Endothelial cell of umbilical vein (primary cell): Measurements from ENCODE around the gene SLC8A1. TPM values are rescaled to one million over a fixed set of nuclear protein-coding genes. Genes with fewer than 3 reads are reported as not detected.

Experiments
- BruUV-seq: library from RNA; stranded (reverse); fragments of 400-500 nt; replicated peaks from 2 replicates; lab custom pipeline; 2021; lab: Mats Ljungman, UMichigan
- CTCF ChIA-PET: fragments of 300-600, 350-600 bp; sonication (Branson Sonifier 250); formaldehyde crosslinking; loops from one replicate; lab custom pipeline; 2021; ENCODE audit warnings: antibody characterized with exemption, inconsistent platforms; lab: Charles Lee
- POLR2A ChIA-PET: fragments of 300-600, 350-600 bp; sonication (Branson Sonifier 250); formaldehyde crosslinking; loops from one replicate; lab custom pipeline; 2021; ENCODE audit warnings: antibody characterized with exemption, inconsistent platforms; lab: Charles Lee
- DNase-seq: peaks from one replicate; pipeline ENCODE4 v3.0.0-alpha.2; 2011; ENCODE audit warnings: low read depth, low spot score
- FAIRE-seq: peaks from 2 replicates; lab custom pipeline; 2011; peaks lifted over from hg19 to GRCh38; lab: Jason Lieb, UNC
- H2AFZ ChIP-seq: 2 replicates; pipeline ENCODE4 v1.6.0; 2012; ENCODE audit warnings: low read depth, low read length, control low read depth, inconsistent platforms
- H3K27ac ChIP-seq: 2 replicates; pipeline ENCODE4 v1.5.1; 2011; ENCODE audit warnings: low read depth, mild to moderate bottlenecking, control low read depth, low read length, moderate library complexity; ENCODE audit not compliant: insufficient read depth
- H3K27me3 ChIP-seq, 2 experiments: 2 replicates each; pipeline versions ENCODE4 v1.6.0 to v1.6.1; 2011; ENCODE audit warnings: low read length in 2 of 2, mixed read lengths in 1 of 2; ENCODE audit not compliant: control insufficient read depth in 2 of 2, insufficient read depth in 2 of 2
- H3K36me3 ChIP-seq, 2 experiments: 2 replicates in 1 of 2; 3 replicates in 1 of 2; pipeline ENCODE4 v1.5.1; 2011; ENCODE audit warnings: low read length in 2 of 2, mild to moderate bottlenecking in 1 of 2, moderate library complexity in 1 of 2; ENCODE audit not compliant: control insufficient read depth in 2 of 2, insufficient read depth in 2 of 2; ENCODE audit errors: extremely low read depth in 1 of 2
- H3K4me1 ChIP-seq: 3 replicates; pipeline ENCODE4 v1.5.1; 2011; ENCODE audit warnings: mild to moderate bottlenecking, low read length; ENCODE audit not compliant: control insufficient read depth, insufficient read depth; ENCODE audit errors: extremely low read depth
- H3K4me2 ChIP-seq: 2 replicates; pipeline ENCODE4 v1.6.1; 2011; ENCODE audit warnings: low read length, control low read depth, mixed read lengths; ENCODE audit not compliant: insufficient read depth
- H3K4me3 ChIP-seq, 3 experiments: fragments of 200-600 bp in 1 of 3; sonication (generic), shearing (Covaris generic) in 1 of 3; replicated peaks in 1 of 3; 2 replicates each; pipeline ENCODE4 v1.5.1; 2011 to 2016; ENCODE audit warnings: control low read depth in 3 of 3, low read length in 3 of 3, mild to moderate bottlenecking in 2 of 3, inconsistent platforms in 1 of 3, low read depth in 1 of 3, moderate library complexity in 1 of 3; ENCODE audit not compliant: insufficient read depth in 1 of 3
- H3K79me2 ChIP-seq: 2 replicates; pipeline ENCODE4 v1.6.0; 2012; ENCODE audit warnings: low read length, inconsistent platforms; ENCODE audit not compliant: control insufficient read depth, insufficient read depth
- H3K9ac ChIP-seq: replicated peaks from 2 replicates; pipeline ENCODE3; 2011; ENCODE audit warnings: low read length, control low read depth; ENCODE audit not compliant: insufficient read depth; ENCODE audit errors: extremely low read depth
- H3K9me1 ChIP-seq: replicated peaks from 3 replicates; pipeline ENCODE4 v1.6.0; 2011; ENCODE audit warnings: mild to moderate bottlenecking, low read length; ENCODE audit not compliant: control insufficient read depth, insufficient read depth; ENCODE audit errors: extremely low read depth
- H3K9me3 ChIP-seq: replicated peaks from 2 replicates; pipeline ENCODE4 v1.5.1; 2012; ENCODE audit warnings: low read length, inconsistent platforms; ENCODE audit not compliant: control insufficient read depth, insufficient read depth
- H4K20me1 ChIP-seq: replicated peaks from 2 replicates; pipeline ENCODE3; 2011; ENCODE audit warnings: mild to moderate bottlenecking, low read length; ENCODE audit not compliant: control insufficient read depth, insufficient read depth; ENCODE audit errors: extremely low read depth
- EZH2 ChIP-seq: IDR thresholded peaks from 2 replicates; pipeline ENCODE4 v1.6.1; 2012; ENCODE audit warnings: borderline replicate concordance, low read depth, mild to moderate bottlenecking, moderate library complexity, low read length, inconsistent platforms; ENCODE audit not compliant: severe bottlenecking
- GATA2 ChIP-seq: IDR thresholded peaks from 2 replicates; pipeline ENCODE4 v1.7.0; 2011; ENCODE audit warnings: low read depth, mild to moderate bottlenecking, moderate library complexity, mixed read lengths, low read length; ENCODE audit not compliant: insufficient read length, insufficient read depth
- JUN ChIP-seq: IDR thresholded peaks from 2 replicates; pipeline ENCODE4 v1.6.1; 2011; ENCODE audit warnings: borderline replicate concordance, low read depth; ENCODE audit not compliant: insufficient read length, insufficient read depth
- MYC ChIP-seq: IDR thresholded peaks from one replicate; pipeline ENCODE4 v1.6.1; 2011; ENCODE audit warnings: mild to moderate bottlenecking, low read depth, low read length
- POLR2A ChIP-seq: IDR thresholded peaks from 2 replicates; pipeline ENCODE4 v1.6.1; 2012; ENCODE audit warnings: low read depth, mild to moderate bottlenecking, control low read depth, low read length
- dilution Hi-C: fragments of 300-500 bp; cut with MboI; formaldehyde crosslinking; loops from one replicate; pipeline ENCODE4 v1.15.0; 2019; ENCODE audit warnings: low sequenced_read_pairs; ENCODE audit not compliant: extremely low pct_ligation_motif_present
- intact Hi-C: fragments of 100-400 bp; cut with micrococcal nuclease; formaldehyde crosslinking; loops from one replicate; pipeline ENCODE4 v1.10.0; 2022
- polyA plus RNA-seq, 4 experiments: library from polyadenylated mRNA; depleted of rRNA in 3 of 4; stranded (reverse) in 3 of 4; unstranded in 1 of 4; fragments of >200 nt; gene quantifications; 2 replicates each; pipeline versions ENCODE4 v1.2.1 to v1.2.3, GENCODE V29; 2011 to 2012; ENCODE audit warnings: missing spikeins in 1 of 4
- total RNA-seq: library from RNA; stranded (reverse); gene quantifications from 2 replicates; pipeline ENCODE4 v1.2.3, GENCODE V29; 2021
- TF ChIP-seq, protein P1 (sequence below), 2 donors: IDR thresholded peaks; 1 replicate in 1 of 2; 2 replicates in 1 of 2; pipeline ENCODE4 v1.5.1; 2011; ENCODE audit warnings: low read length in 2 of 2, mild to moderate bottlenecking in 2 of 2, moderate library complexity in 2 of 2, control low read depth in 1 of 2, inconsistent platforms in 1 of 2, low read depth in 1 of 2; ENCODE audit not compliant: insufficient read depth in 1 of 2; ENCODE audit errors: extremely low read depth in 1 of 2

Gene SLC8A1
- total and polyA plus RNA-seq, 2 donors (not counting 3 experiments of a cell fraction or from before 2014, with no cell fraction given) = 0.19 to 1.8 TPM

DNA sequence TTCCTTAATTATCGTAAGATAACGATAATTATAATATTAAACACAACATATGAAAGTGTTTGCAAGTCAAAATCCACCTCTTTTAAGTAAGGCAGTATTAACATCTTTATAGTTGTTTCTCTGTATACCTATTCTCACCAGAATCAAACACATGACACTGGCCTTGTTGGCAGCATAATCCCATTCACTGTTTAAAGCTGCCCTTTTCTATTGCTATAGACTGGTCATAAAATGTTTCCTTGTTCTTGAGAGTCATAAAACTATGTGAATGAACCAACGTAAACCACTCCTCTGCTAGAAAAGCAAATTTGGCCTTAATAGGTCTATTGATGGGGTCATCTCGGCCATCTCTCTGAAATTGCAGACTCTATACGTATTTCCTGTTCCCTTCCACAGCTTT is 293.1 kb downstream of the SLC8A1 start:
- dilution Hi-C loops = no loop called here
- CTCF ChIA-PET = interaction anchor here (0.6 to 1.3 kb wide), 2 partner anchors 14 to 23 kb away, joined by 4 to 5 read pairs; no protein-coding TSS in a partner anchor
- POLR2A ChIA-PET = no interaction called here
- intact Hi-C loops = no loop called here
- Histone ChIP-seq H3K9me3 (no peaks in the 10 kb centered on the region), H3K36me3 (no peaks in the 10 kb centered on the region), H3K27ac (no peak overlapping the region), H3K9me1 (no peaks in the 10 kb centered on the region), H4K20me1 (no peaks in the 10 kb centered on the region), H2AFZ (no peak overlapping the region), H3K79me2 (no peaks in the 10 kb centered on the region), H3K27me3 (no peaks in the 10 kb centered on the region), H3K4me3 (no peak overlapping the region), H3K4me2 (no peak overlapping the region), H3K4me1 (no peaks in the 10 kb centered on the region), H3K9ac (no peak overlapping the region)
- no peak for FAIRE-seq
- no peak for TF ChIP-seq EZH2
- no peak for TF ChIP-seq POLR2A
- TF ChIP-seq, protein P1, sequence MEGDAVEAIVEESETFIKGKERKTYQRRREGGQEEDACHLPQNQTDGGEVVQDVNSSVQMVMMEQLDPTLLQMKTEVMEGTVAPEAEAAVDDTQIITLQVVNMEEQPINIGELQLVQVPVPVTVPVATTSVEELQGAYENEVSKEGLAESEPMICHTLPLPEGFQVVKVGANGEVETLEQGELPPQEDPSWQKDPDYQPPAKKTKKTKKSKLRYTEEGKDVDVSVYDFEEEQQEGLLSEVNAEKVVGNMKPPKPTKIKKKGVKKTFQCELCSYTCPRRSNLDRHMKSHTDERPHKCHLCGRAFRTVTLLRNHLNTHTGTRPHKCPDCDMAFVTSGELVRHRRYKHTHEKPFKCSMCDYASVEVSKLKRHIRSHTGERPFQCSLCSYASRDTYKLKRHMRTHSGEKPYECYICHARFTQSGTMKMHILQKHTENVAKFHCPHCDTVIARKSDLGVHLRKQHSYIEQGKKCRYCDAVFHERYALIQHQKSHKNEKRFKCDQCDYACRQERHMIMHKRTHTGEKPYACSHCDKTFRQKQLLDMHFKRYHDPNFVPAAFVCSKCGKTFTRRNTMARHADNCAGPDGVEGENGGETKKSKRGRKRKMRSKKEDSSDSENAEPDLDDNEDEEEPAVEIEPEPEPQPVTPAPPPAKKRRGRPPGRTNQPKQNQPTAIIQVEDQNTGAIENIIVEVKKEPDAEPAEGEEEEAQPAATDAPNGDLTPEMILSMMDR (IDR thresholded peaks at IDR 0.05; ENCODE audit: extremely low read depth in 1 of 2, insufficient read depth in 1 of 2, low read depth in 1 of 2, low read length in 2 of 2) = no peak
- no peak for TF ChIP-seq GATA2
- DNase-seq = no peak
- no TSS peak for BruUV-seq

DNA sequence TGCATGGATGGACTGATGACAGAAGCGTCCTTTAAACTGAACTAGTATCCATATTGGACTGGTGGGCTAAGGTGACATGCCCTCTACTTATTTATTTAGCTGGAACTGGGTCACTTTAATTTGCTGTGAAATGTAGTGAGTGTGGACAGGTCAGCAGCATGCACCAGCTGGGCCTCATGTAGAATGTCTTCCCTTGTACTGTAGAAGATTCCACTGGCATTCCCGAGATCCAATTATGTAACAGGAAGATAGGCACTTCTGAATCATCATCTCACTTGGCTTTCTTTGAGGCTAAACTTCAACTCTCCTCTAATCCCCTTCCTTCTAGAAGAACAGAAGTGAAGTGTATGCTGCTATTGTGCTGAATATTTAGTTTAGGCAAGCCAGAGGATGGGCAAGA is 296.2 kb downstream of the SLC8A1 start:
- no peaks in the 10 kb centered on the region for H3K27me3 ChIP-seq
- intact Hi-C loops (no loop called here), dilution Hi-C loops (no loop called here)
- no TSS peak for BruUV-seq
- ChIA-PET CTCF (no interaction called here), POLR2A (no interaction called here)
- no peaks in the 10 kb centered on the region for H4K20me1 ChIP-seq
- no peaks in the 10 kb centered on the region for H3K4me1 ChIP-seq
- no peaks in the 10 kb centered on the region for H3K9me1 ChIP-seq
- FAIRE-seq = no peak
- no peak overlapping the region for H3K9ac ChIP-seq
- H2AFZ ChIP-seq = no peak overlapping the region
- H3K4me2 ChIP-seq = no peak overlapping the region
- no peaks in the 10 kb centered on the region for H3K79me2 ChIP-seq
- H3K27ac ChIP-seq = no peak overlapping the region
- TF ChIP-seq, protein P1 (IDR thresholded peaks at IDR 0.05; ENCODE audit: extremely low read depth in 1 of 2, insufficient read depth in 1 of 2, low read depth in 1 of 2, low read length in 2 of 2) = no peak
- no peak for TF ChIP-seq MYC
- no peak for TF ChIP-seq JUN
- no peak for TF ChIP-seq EZH2
- TF ChIP-seq POLR2A = no peak
- no peak for TF ChIP-seq GATA2
- H3K9me3 ChIP-seq = no peaks in the 10 kb centered on the region
- no peak for DNase-seq
- H3K4me3 ChIP-seq = no peak overlapping the region
- no peaks in the 10 kb centered on the region for H3K36me3 ChIP-seq
